ENCODE results near the gene TMED10.

DNA sequence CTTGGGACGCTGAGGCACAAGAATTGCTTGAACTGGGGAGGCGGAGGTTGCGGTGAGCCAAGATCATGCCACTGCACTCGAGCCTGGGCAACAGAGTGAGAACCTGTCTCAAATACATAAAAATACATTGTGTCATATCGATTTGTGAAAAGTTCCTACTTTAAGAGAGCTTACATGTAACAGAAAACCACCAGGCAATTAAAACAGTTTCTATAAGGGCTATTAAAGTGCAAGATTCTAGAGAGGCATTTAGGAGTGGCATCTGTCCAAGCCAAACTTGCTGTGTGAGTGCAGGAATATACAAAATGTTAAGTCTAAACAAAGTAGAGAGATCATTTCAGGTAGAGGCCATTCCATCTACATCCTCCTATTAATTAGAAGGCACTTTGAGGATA, 47.8 kb downstream of the TMED10 start:
- TF ChIP-seq POLR2A (IDR thresholded peaks at IDR 0.05; ENCODE audit: low read depth, low read length) (no peak), POLR2AphosphoS5 (IDR thresholded peaks at IDR 0.05; ENCODE audit: low read depth, low read length) (no peak)

All from GM12892 (cell line).